HG03520 (cell line): ENCODE measurements around the gene PRSS2.

Experiments
- ATAC-seq: cut with Tn5 transposase; IDR thresholded peaks from one replicate; pipeline ENCODE4 v1.9.1; 2021; ENCODE audit warnings: mild to moderate bottlenecking, moderate library complexity; ENCODE audit not compliant: unreplicated experiment

PRSS2 gene

DNA sequence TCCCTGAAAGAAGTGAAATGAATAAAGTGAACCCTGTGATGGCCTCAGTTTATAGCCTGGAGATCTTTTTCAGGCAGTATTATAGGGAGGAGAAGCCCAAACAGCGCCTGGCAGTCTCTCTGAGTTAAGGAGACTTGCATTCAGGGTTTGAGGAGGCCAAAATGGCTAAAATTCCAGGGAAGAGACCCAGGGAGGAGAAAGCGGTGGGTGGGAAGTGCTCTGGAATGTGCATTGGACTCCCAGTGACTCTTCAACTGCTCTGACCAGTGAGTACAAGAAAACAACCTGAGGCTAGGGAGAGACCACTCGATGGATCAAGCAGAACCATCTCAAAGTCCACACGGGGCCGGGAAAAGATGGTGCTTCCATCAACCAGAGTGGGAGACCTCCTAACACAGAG, 48.8 kb downstream of the PRSS2 start:
- no peak for ATAC-seq

DNA sequence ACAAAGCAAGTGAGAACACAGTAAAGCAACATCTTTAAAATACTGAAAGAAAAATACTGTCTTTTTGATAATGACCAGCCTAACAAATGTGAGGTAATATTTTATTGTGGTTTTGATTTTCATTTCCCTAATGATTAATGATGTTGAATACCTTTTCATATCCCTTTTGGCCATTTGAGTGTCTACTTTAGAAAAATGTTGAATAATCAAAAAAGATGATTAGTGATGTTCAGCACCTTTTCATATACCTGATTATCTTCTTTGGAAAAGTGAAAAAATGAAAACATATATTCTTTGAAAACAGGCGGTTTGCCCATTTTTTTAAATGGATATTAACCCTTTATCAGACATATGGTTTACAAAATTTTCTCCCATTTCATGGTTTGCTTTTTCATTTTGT, 51.9 kb downstream of the PRSS2 start:
- no peak for ATAC-seq
